Heart left ventricle (tissue), 16 donors: Measurements from ENCODE around the gene ACADVL. TPM values are rescaled to one million over a fixed set of nuclear protein-coding genes. Genes with fewer than 3 reads are reported as not detected.

Experiments
- ATAC-seq, 4 donors: fragments of 200-7000 bp; cut with Tn5 transposase; one replicate each; pipeline ENCODE4 v1.9.1; 2020 to 2022; ENCODE audit warnings: moderate library complexity in 4 of 4, mild to moderate bottlenecking in 3 of 4, moderate number of reproducible peaks in 1 of 4
- DNase-seq, 5 donors: peaks; one replicate each; pipeline ENCODE4 v3.0.0-alpha.2; 2020
- H3K27ac ChIP-seq, 12 donors: fragments of 200-600 bp; sonication (generic) in 4 of 12; one replicate each; pipeline versions ENCODE4 v1.5.0 to v1.8.0; 2016 to 2022; ENCODE audit warnings: mild to moderate bottlenecking in 2 of 12
- H3K27me3 ChIP-seq, 9 donors: fragments of 200-600 bp; sonication (generic) in 2 of 9; one replicate each; pipeline versions ENCODE4 v1.5.1 to v1.8.0; 2016 to 2022; ENCODE audit warnings: mild to moderate bottlenecking in 3 of 9
- H3K36me3 ChIP-seq, 9 donors: fragments of 200-600 bp; sonication (generic) in 2 of 9; one replicate each; pipeline versions ENCODE4 v1.5.0 to v1.8.0; 2018 to 2022; ENCODE audit warnings: mild to moderate bottlenecking in 2 of 9
- H3K4me1 ChIP-seq, 12 donors: fragments of 200-600 bp; sonication (generic) in 4 of 12; one replicate each; pipeline versions ENCODE4 v1.5.0 to v1.8.0; 2016 to 2022; ENCODE audit warnings: mild to moderate bottlenecking in 3 of 12
- H3K4me3 ChIP-seq, 12 donors: fragments of 200-600 bp; sonication (generic) in 4 of 12; one replicate each; pipeline versions ENCODE4 v1.5.0 to v1.8.0; 2017 to 2022; ENCODE audit warnings: mild to moderate bottlenecking in 9 of 12, moderate library complexity in 4 of 12
- H3K9me3 ChIP-seq, 12 donors: fragments of 200-600 bp; sonication (generic) in 4 of 12; one replicate each; pipeline versions ENCODE4 v1.5.0 to v1.8.0; 2016 to 2022; ENCODE audit warnings: mild to moderate bottlenecking in 1 of 12
- POLR2A ChIP-seq, 2 donors: fragments of 450-650 bp; IDR thresholded peaks; one replicate each; pipeline ENCODE4 v1.6.1; 2017; ENCODE audit warnings: antibody characterized with exemption in 2 of 2, mild to moderate bottlenecking in 2 of 2, moderate library complexity in 2 of 2
- WGBS, 4 donors: extraction: QIAGEN DNeasy Blood & Tissue Kit in 2 of 4; methylation state at CpG; one replicate each; pipeline versions ENCODE4 v1.1.5 to v1.1.7; 2013 to 2018; 5-methylcytosine and 5-hydroxymethylcytosine counted together
- intact Hi-C, 10 donors: fragments of 100-400 bp; cut with DNase I; formaldehyde crosslinking; loops; one replicate each; pipeline versions ENCODE4 v1.11.1 to v1.14.2; 2022
- polyA plus RNA-seq, 2 donors: library from polyadenylated mRNA; stranded (reverse); fragments of 200-250 nt; gene quantifications; one replicate each; pipeline ENCODE4 v1.2.3, GENCODE V29; 2013
- total RNA-seq, 9 donors: library from RNA; depleted of rRNA in 2 of 9; stranded (reverse); fragments of >200 nt in 2 of 9; fragmentation: NEBNext Ultra II Directional in 3 of 9; extraction: Animal tissue kit (Norgen Biotek cat#: 25700) in 3 of 9; gene quantifications; one replicate each; pipeline versions ENCODE4 v1.1.0 to v1.2.4, GENCODE V29; 2016 to 2023
- TF ChIP-seq, protein P1 (sequence below), 12 donors: fragments of 200-600 bp; sonication (generic) in 4 of 12; IDR thresholded peaks; one replicate each; pipeline versions ENCODE4 v1.5.0 to v1.8.0; 2018 to 2022; ENCODE audit warnings: antibody characterized with exemption in 12 of 12, mild to moderate bottlenecking in 5 of 12
- donor health status: ischemic (EF 13 %, LVEDD 7.1; RV severe dilation, severe dysfunction).
- donor health status: healthy with polysubstance abuse.
- donor health status: DM: no; HTN: yes; CAD: no.
- donor health status: DM: no; HTN: no; CAD: no.
- donor health status: ischemic (EF 25% LVEDD 6.9; RV normal size, moderate dysfunction).
- donor health status: ischemic (EF 25% LVEDD 5.7; RV mildly dilated, moderate dysfunction).
- donor health status: healthy.
- donor health status: DM: yes; HTN: yes; CAD: no.
- donor health status: ischemic (EF 35%, LVEDD 5.7; RV mildly dilated, moderate dysfunction).
- donor health status: nonischemic (EF 11% LVEDD 7.7; RV severe dilation, severe dysfunction).
- donor health status: DM: yes; HTN: yes; CAD: no.
- donor health status: PGD.
- donor health status: ischemic (EF 29% LVEDD 5.4; RV normal size, mild dysfunction).
- donor health status: nonischemic (EF 23%, LVEDD 6.1; RV moderate dilation, normal function).

ACADVL gene
- total and polyA plus RNA-seq, 11 donors: 601 to 2,758 (median 1,385) TPM

- ATAC-seq: no peak
- intact Hi-C loops: no loop called here
- no peaks in the 10 kb centered on the region for H3K9me3 ChIP-seq
- H3K4me1 ChIP-seq: no peaks in the 10 kb centered on the region
- no peak for TF ChIP-seq POLR2A (IDR thresholded peaks at IDR 0.05)
- TF ChIP-seq, protein P1, sequence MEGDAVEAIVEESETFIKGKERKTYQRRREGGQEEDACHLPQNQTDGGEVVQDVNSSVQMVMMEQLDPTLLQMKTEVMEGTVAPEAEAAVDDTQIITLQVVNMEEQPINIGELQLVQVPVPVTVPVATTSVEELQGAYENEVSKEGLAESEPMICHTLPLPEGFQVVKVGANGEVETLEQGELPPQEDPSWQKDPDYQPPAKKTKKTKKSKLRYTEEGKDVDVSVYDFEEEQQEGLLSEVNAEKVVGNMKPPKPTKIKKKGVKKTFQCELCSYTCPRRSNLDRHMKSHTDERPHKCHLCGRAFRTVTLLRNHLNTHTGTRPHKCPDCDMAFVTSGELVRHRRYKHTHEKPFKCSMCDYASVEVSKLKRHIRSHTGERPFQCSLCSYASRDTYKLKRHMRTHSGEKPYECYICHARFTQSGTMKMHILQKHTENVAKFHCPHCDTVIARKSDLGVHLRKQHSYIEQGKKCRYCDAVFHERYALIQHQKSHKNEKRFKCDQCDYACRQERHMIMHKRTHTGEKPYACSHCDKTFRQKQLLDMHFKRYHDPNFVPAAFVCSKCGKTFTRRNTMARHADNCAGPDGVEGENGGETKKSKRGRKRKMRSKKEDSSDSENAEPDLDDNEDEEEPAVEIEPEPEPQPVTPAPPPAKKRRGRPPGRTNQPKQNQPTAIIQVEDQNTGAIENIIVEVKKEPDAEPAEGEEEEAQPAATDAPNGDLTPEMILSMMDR (IDR thresholded peaks at IDR 0.05): no peak
- H3K36me3 ChIP-seq: peaks cover 0 to 64% (median 43%) of the 10 kb centered on the region in 9 donors
- no peak overlapping the region for H3K27ac ChIP-seq
- H3K4me3 ChIP-seq: no peak overlapping the region
- no peaks in the 10 kb centered on the region for H3K27me3 ChIP-seq
- DNase-seq: no peak
- 71 to 78% (median 73%) methylated on average over 12 of the region's 12 CpGs for WGBS, 4 donors
These were observed 27.3 kb upstream of the ACADVL start for GRCh38 chr17:7192271-7192937.

DNA sequence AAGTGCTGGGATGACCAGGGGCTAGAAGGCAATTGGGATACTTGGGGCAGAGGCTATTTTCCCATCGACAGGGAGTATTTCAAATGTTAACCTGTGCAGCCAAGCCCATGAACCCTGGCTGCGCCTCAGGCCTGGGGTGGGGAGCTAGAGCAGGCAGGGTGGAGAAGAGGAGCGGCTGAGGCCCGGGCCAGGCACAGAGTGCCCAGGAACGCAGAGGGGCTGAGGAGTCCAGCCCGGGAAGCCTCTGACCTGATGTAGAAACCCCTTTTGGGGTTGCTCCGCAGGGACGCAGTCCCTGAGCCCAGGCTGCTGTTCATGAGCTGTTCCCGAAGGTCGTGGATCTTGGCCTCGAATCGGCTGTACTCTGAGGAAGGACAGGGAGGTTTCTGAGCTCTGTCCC lies 23.8 kb upstream of the ACADVL start:
- no peaks in the 10 kb centered on the region for H3K9me3 ChIP-seq
- peaks cover 0 to 69% (median 40%) of the 10 kb centered on the region in 9 donors for H3K36me3 ChIP-seq
- no peak overlapping the region for H3K4me3 ChIP-seq
- no peak for DNase-seq
- H3K27me3 ChIP-seq: no peaks in the 10 kb centered on the region
- no peak overlapping the region for H3K27ac ChIP-seq
- no peak for ATAC-seq
- TF ChIP-seq, protein P1 (IDR thresholded peaks at IDR 0.05): no peak
- no peak for TF ChIP-seq POLR2A (IDR thresholded peaks at IDR 0.05)
- 90 to 100% (median 96%) methylated on average over 8 to 12 of the region's 12 CpGs for WGBS, 4 donors
- H3K4me1 ChIP-seq: no peaks in the 10 kb centered on the region
- intact Hi-C loops: no loop called here

- DNase-seq (no peak), ATAC-seq (no peak)
- WGBS, 4 donors: 91 to 94% (median 93%) methylated on average over 19 to 22 of the region's 22 CpGs
- Histone ChIP-seq H3K9me3 (no peaks in the 10 kb centered on the region), H3K4me1 (no peaks in the 10 kb centered on the region), H3K27ac (no peak overlapping the region), H3K27me3 (no peaks in the 10 kb centered on the region), H3K4me3 (no peak overlapping the region), H3K36me3 (peaks cover 0 to 72% (median 46%) of the 10 kb centered on the region in 9 donors)
- TF ChIP-seq, protein P1 (IDR thresholded peaks at IDR 0.05): no peak
- TF ChIP-seq POLR2A (IDR thresholded peaks at IDR 0.05): no peak
- intact Hi-C loops: no loop called here
These were observed 22.9 kb upstream of the ACADVL start for GRCh38 chr17:7196651-7197401.

- intact Hi-C loops: no loop called here
- TF ChIP-seq, protein P1 (IDR thresholded peaks at IDR 0.05): no peak
- no peak for TF ChIP-seq POLR2A (IDR thresholded peaks at IDR 0.05)
- peaks cover 0 to 35% (median 25%) of the 10 kb centered on the region in 9 donors for H3K36me3 ChIP-seq
- no peak overlapping the region for H3K27ac ChIP-seq
- ATAC-seq: no peak
- DNase-seq: no peak
- H3K9me3 ChIP-seq: no peaks in the 10 kb centered on the region
- no peak overlapping the region for H3K4me3 ChIP-seq
- no peaks in the 10 kb centered on the region for H3K27me3 ChIP-seq
- H3K4me1 ChIP-seq: peaks cover 0 to 21% (median 5%) of the 10 kb centered on the region in 12 donors
- WGBS, 4 donors: 90 to 98% (median 93%) methylated on average over 5 to 16 of the region's 16 CpGs
These were observed 16.3 kb upstream of the ACADVL start for GRCh38 chr17:7203391-7203790.
